Astrocyte of the spinal cord (primary cell): Measurements from ENCODE around the gene PAPPA.

Source experiments
- DNase-seq: peaks from one replicate; pipeline ENCODE4 v3.0.0; 2011; ENCODE audit warnings: low read depth, low spot score
- H3K4me3 ChIP-seq: 2 replicates; pipeline ENCODE4 v1.5.1; 2011; ENCODE audit warnings: low read depth, mild to moderate bottlenecking, low read length, moderate library complexity
- in situ Hi-C: cut with HindIII; loops from 2 replicates; pipeline ENCODE4 v1.10.0; 2017; ENCODE audit warnings: low sequenced_read_pairs
- TF ChIP-seq, protein P1 (sequence below): IDR thresholded peaks from 2 replicates; pipeline ENCODE4 v1.5.1; 2012; ENCODE audit warnings: low read depth, mild to moderate bottlenecking, low read length, inconsistent platforms

Gene PAPPA, protein sequence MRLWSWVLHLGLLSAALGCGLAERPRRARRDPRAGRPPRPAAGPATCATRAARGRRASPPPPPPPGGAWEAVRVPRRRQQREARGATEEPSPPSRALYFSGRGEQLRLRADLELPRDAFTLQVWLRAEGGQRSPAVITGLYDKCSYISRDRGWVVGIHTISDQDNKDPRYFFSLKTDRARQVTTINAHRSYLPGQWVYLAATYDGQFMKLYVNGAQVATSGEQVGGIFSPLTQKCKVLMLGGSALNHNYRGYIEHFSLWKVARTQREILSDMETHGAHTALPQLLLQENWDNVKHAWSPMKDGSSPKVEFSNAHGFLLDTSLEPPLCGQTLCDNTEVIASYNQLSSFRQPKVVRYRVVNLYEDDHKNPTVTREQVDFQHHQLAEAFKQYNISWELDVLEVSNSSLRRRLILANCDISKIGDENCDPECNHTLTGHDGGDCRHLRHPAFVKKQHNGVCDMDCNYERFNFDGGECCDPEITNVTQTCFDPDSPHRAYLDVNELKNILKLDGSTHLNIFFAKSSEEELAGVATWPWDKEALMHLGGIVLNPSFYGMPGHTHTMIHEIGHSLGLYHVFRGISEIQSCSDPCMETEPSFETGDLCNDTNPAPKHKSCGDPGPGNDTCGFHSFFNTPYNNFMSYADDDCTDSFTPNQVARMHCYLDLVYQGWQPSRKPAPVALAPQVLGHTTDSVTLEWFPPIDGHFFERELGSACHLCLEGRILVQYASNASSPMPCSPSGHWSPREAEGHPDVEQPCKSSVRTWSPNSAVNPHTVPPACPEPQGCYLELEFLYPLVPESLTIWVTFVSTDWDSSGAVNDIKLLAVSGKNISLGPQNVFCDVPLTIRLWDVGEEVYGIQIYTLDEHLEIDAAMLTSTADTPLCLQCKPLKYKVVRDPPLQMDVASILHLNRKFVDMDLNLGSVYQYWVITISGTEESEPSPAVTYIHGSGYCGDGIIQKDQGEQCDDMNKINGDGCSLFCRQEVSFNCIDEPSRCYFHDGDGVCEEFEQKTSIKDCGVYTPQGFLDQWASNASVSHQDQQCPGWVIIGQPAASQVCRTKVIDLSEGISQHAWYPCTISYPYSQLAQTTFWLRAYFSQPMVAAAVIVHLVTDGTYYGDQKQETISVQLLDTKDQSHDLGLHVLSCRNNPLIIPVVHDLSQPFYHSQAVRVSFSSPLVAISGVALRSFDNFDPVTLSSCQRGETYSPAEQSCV (N-terminal part only)

DNA sequence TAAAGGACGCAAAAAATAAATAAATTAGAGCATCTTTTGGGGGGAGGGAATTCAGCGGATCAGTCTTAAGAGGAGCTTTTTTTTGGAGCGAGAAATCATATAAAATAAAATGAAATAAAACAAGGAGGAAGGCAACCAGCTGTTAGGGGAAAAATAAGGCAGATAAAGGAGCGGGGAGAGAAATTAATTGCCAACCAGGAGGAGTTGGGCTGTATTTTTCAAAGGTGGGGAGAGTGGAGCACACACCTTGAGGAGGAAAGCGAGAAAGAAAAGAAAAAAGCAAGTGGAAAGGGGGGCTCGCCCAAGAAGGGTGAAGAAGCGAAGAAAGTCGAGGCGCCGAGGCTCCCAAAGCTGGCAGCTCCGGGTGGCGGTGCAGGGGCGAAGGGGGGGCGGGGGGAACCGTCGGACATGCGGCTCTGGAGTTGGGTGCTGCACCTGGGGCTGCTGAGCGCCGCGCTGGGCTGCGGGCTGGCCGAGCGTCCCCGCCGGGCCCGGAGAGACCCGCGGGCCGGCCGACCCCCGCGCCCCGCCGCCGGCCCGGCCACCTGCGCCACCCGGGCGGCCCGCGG lies at the start of gene PAPPA:
Gene PAPPA, plus strand, starts transcription at position 27 of the 569 bp plus-strand sequence. Its CDS starts 382 bp downstream, at position 409.
- TF ChIP-seq, protein P1, sequence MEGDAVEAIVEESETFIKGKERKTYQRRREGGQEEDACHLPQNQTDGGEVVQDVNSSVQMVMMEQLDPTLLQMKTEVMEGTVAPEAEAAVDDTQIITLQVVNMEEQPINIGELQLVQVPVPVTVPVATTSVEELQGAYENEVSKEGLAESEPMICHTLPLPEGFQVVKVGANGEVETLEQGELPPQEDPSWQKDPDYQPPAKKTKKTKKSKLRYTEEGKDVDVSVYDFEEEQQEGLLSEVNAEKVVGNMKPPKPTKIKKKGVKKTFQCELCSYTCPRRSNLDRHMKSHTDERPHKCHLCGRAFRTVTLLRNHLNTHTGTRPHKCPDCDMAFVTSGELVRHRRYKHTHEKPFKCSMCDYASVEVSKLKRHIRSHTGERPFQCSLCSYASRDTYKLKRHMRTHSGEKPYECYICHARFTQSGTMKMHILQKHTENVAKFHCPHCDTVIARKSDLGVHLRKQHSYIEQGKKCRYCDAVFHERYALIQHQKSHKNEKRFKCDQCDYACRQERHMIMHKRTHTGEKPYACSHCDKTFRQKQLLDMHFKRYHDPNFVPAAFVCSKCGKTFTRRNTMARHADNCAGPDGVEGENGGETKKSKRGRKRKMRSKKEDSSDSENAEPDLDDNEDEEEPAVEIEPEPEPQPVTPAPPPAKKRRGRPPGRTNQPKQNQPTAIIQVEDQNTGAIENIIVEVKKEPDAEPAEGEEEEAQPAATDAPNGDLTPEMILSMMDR, result no peak
- in situ Hi-C loops, result no loop called here
- no peak for DNase-seq
- H3K4me3 ChIP-seq, result peak within 1 kb of the TSS; percentile 55

DNA sequence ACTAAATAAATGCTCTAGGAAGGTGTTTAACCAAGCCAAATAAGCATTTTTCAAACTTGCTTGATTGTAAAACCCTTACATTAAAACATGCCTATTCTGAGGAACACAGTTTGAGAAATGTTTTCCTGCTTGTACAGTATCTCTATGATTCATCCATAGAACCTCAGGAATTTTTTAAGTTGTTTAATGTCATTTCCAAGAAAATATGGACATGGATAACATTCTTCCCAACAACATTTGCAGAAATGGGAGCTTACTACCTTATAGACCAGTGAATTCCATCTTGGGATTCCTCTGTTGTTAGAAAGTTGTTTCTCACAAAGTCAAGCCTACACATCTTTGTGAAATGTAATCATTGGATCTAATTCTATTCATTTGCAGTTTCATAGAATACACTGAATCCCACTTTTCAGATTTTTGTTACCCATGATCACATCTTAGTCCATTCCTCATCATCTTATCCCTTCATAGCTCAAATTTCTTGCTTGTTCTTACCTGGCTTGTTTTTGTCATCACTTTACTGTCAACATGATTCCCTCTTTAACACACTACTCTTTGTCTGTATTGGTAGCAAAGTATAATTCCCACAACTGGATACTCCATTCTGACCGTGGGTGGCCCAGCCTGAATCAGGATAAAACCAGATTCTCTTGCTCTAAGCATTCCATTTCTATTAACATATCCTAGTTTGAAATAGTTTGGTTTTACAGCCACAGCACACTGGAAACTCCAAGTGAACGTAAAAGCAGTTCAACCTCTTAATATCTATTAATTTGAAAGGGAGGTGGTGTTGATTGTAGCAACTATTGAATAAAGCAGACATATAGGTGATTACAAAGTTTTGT lies 49.4 kb upstream of the PAPPA start:
- TF ChIP-seq, protein P1, result no peak
- peak; percentile 42 for DNase-seq
- in situ Hi-C loops, result no loop called here
- no peak overlapping the region for H3K4me3 ChIP-seq

DNA sequence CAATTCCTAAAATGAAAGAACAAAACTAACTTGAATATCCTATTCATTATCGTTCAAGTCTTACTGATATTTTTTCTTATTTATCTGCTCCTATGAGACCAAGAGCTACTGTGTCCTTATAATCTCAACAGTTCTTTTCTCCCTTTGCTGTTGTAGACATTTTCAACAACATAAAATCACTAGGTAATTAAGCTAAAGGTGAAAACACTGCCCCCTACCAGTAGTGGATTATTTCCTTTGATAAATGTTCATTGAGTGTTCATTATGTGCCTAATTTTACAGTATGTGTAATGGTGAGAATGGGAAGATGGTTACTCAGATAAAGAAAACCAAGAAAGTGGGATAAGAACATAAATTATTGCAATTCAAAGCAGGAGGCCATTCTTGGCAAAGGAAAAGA lies 41.4 kb upstream of the PAPPA start:
- peak; percentile 39 for DNase-seq
- TF ChIP-seq, protein P1, result peak; percentile 37
- H3K4me3 ChIP-seq, result no peak overlapping the region
- in situ Hi-C loops, result no loop called here

DNA sequence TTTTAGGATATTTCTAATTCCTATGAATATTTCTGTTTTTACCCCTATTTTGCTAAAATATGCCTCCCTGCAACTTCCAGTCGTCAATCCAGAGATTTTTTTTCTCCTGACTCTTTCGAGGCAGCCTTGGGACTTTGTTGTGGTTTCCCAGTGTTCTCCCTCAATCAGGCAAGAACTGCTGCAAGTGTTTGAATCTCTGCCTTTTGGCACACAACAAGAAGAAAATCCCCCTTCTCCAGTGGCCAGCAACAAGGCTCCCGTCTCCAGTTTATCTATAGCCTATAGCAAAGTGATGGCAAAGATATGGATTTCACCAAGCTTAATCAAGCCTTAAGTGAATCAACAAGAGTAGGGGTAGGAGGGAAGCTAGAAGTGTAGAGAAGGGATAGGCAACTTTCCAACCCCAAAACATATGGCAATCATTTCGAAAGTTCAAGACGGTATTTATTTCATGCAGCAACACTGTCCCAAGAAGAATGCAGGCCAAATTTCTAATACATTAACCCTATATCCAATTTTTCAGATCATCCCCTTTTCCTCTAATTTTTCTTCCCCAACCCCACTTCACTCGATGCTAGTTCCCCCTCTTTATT lies 37.7 kb upstream of the PAPPA start:
- TF ChIP-seq, protein P1, result no peak
- no peak overlapping the region for H3K4me3 ChIP-seq
- in situ Hi-C loops, result no loop called here

DNA sequence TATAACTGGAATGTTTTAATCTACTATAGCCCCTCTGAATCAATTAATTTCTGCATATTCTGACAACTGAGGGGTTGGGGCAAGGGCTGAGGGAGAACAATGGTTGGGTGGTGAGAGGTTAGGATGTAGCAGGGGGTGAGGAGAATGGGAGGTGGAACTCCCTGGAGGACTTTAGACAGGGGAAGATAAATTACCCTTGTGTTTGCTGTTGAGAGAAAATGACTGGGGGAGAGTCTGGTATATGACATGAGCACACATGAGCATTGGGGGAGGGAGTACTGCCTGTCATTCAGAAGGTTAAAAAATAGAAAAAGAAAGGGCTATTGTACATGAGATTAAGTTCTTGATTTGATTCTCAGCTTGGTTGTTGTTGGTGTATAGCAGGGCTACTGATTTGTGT lies 37.2 kb upstream of the PAPPA start:
- in situ Hi-C loops, result no loop called here
- H3K4me3 ChIP-seq, result no peak overlapping the region
- TF ChIP-seq, protein P1, result no peak
- no peak for DNase-seq

More for the DNA sequence above, 37.7 kb upstream of the PAPPA start:
- peak; percentile 44 for DNase-seq
